SK-N-SH treated with all-trans-retinoic acid at 6 μM for 48 hours (cell line): ENCODE results near the gene RTP5.
"Not testable (repeated sequence)": the region's sequence is repeated elsewhere in the genome, so short reads cannot be mapped to it uniquely, and the experiment has no call there.

Source experiments
- ATAC-seq: fragments of 200-7000 bp; cut with Tn5 transposase; 3 replicates; pipeline ENCODE4 v1.9.1; 2020; ENCODE audit warnings: mild to moderate bottlenecking, moderate library complexity
- ARNTL ChIP-seq: fragments of 450-650 bp; formaldehyde crosslinking; IDR thresholded peaks from 2 replicates; pipeline ENCODE4 v1.5.0; 2020; ENCODE audit warnings: low read depth, mild to moderate bottlenecking, moderate library complexity, borderline replicate concordance
- BACH2 ChIP-seq: fragments of 250-450 bp; sonication (Bioruptor Pico); IDR thresholded peaks from 2 replicates; pipeline ENCODE4 v1.9.0; 2021; ENCODE audit warnings: mild to moderate bottlenecking, borderline replicate concordance
- CREB5 ChIP-seq: fragments of 250-450 bp; sonication (Bioruptor Pico); IDR thresholded peaks from 2 replicates; pipeline ENCODE4 v1.5.1; 2020; ENCODE audit warnings: low read depth, mild to moderate bottlenecking, moderate library complexity
- CSDC2 ChIP-seq: fragments of 250-450 bp; sonication (Bioruptor Pico); IDR thresholded peaks from 2 replicates; pipeline ENCODE4 v1.5.0; 2020; ENCODE audit warnings: mild to moderate bottlenecking, moderate library complexity
- CSRNP3 ChIP-seq: fragments of 250-450 bp; sonication (Bioruptor Pico); IDR thresholded peaks from 2 replicates; pipeline ENCODE4 v1.5.1; 2021; ENCODE audit warnings: mild to moderate bottlenecking, moderate library complexity
- ESRRG ChIP-seq: fragments of 250-450 bp; sonication (Bioruptor Pico); IDR thresholded peaks from 2 replicates; pipeline ENCODE4 v1.6.1; 2021; ENCODE audit warnings: mild to moderate bottlenecking
- GLIS3 ChIP-seq: fragments of 250-450 bp; sonication (Bioruptor Pico); IDR thresholded peaks from 2 replicates; pipeline ENCODE4 v1.5.0; 2020; ENCODE audit warnings: mild to moderate bottlenecking, moderate library complexity
- ISL1 ChIP-seq: fragments of 250-450 bp; sonication (Bioruptor Pico); IDR thresholded peaks from 2 replicates; pipeline ENCODE4 v2.1.2; 2022; ENCODE audit warnings: mild to moderate bottlenecking, moderate library complexity
- OSR1 ChIP-seq: fragments of 250-450 bp; sonication (Bioruptor Pico); IDR thresholded peaks from 2 replicates; pipeline ENCODE4 v1.8.0; 2022; ENCODE audit warnings: moderate library complexity, mild to moderate bottlenecking, inconsistent platforms
- PATZ1 ChIP-seq: fragments of 250-450 bp; sonication (Bioruptor Pico); IDR thresholded peaks from 2 replicates; pipeline ENCODE4 v1.8.0; 2020; ENCODE audit warnings: mild to moderate bottlenecking, moderate library complexity, borderline replicate concordance
- POU6F1 ChIP-seq: fragments of 250-450 bp; sonication (Bioruptor Pico); IDR thresholded peaks from 2 replicates; pipeline ENCODE4 v1.8.0; 2021; ENCODE audit warnings: low read depth, mild to moderate bottlenecking, moderate library complexity, borderline replicate concordance
- PPARA ChIP-seq: fragments of 250-450 bp; sonication (Bioruptor Pico); IDR thresholded peaks from 2 replicates; pipeline ENCODE4 v1.5.0; 2020; ENCODE audit warnings: mild to moderate bottlenecking, borderline replicate concordance
- RARB ChIP-seq: fragments of 250-450 bp; sonication (Bioruptor Pico); IDR thresholded peaks from 2 replicates; pipeline ENCODE4 v1.8.0; 2021; ENCODE audit warnings: mild to moderate bottlenecking, moderate library complexity
- SNAI2 ChIP-seq: fragments of 250-450 bp; sonication (Bioruptor Pico); IDR thresholded peaks from 2 replicates; pipeline ENCODE4 v1.5.0; 2020; ENCODE audit warnings: mild to moderate bottlenecking, moderate library complexity
- TCF4 ChIP-seq: fragments of 250-450 bp; sonication (Bioruptor Pico); IDR thresholded peaks from 2 replicates; pipeline ENCODE4 v1.8.0; 2021; ENCODE audit warnings: mild to moderate bottlenecking, moderate library complexity, borderline replicate concordance
- TOX ChIP-seq: fragments of 250-450 bp; sonication (Bioruptor Pico); IDR thresholded peaks from 2 replicates; pipeline ENCODE4 v1.8.0; 2021; ENCODE audit warnings: mild to moderate bottlenecking, moderate library complexity, borderline replicate concordance
- TSHZ2 ChIP-seq: fragments of 250-450 bp; sonication (Bioruptor Pico); IDR thresholded peaks from 2 replicates; pipeline ENCODE4 v1.5.0; 2020; ENCODE audit warnings: mild to moderate bottlenecking, moderate library complexity
- ZC3H10 ChIP-seq: fragments of 250-450 bp; sonication (Bioruptor Pico); IDR thresholded peaks from 2 replicates; pipeline ENCODE4 v1.5.1; 2021; ENCODE audit warnings: mild to moderate bottlenecking, moderate library complexity
- ZFP30 ChIP-seq: fragments of 450-650 bp; formaldehyde crosslinking; IDR thresholded peaks from 2 replicates; pipeline ENCODE4 v1.5.0; 2022; ENCODE audit warnings: mild to moderate bottlenecking, moderate library complexity
- ZNF565 ChIP-seq: fragments of 450-650 bp; formaldehyde crosslinking; conservative IDR thresholded peaks from 2 replicates; pipeline ENCODE4 v1.5.0; 2020; ENCODE audit warnings: low read depth, mild to moderate bottlenecking, moderate library complexity
- ZNF70 ChIP-seq: fragments of 450-650 bp; formaldehyde crosslinking; IDR thresholded peaks from 2 replicates; pipeline ENCODE4 v1.5.0; 2020; ENCODE audit warnings: mild to moderate bottlenecking, moderate library complexity
- ZNF8 ChIP-seq: fragments of 450-650 bp; formaldehyde crosslinking; IDR thresholded peaks from 2 replicates; pipeline ENCODE4 v1.5.0; 2020; ENCODE audit warnings: mild to moderate bottlenecking, moderate library complexity

The RTP5 gene

GRCh38 chr2:241906826-241907570 is 37.5 kb downstream of the RTP5 start:
- ATAC-seq: no peak
- TF ChIP-seq ZNF70 (no peak), TOX (CRISPR knock-in tag) (no peak), PATZ1 (CRISPR knock-in tag) (no peak), ARNTL (no peak), GLIS3 (CRISPR knock-in tag) (no peak), RARB (CRISPR knock-in tag) (no peak), OSR1 (CRISPR knock-in tag) (no peak), BACH2 (CRISPR knock-in tag) (no peak), ZNF565 (CRISPR knock-in tag) (no peak), PPARA (CRISPR knock-in tag) (no peak)

- not testable (repeated sequence) for ATAC-seq
Measured at GRCh38 chr2:241907831-241908230, 38.3 kb downstream of the RTP5 start.

GRCh38 chr2:241908686-241909420 is 39.3 kb downstream of the RTP5 start:
- no peak for ATAC-seq

GRCh38 chr2:241909769-241910168 is 40.2 kb downstream of the RTP5 start:
- TF ChIP-seq ZNF70 (no peak), PPARA (CRISPR knock-in tag) (no peak), GLIS3 (CRISPR knock-in tag) (no peak), ZC3H10 (CRISPR knock-in tag) (no peak), TCF4 (CRISPR knock-in tag) (no peak), ARNTL (no peak), ZFP30 (no peak), RARB (CRISPR knock-in tag) (no peak), CSRNP3 (CRISPR knock-in tag) (no peak), CREB5 (no peak), POU6F1 (no peak), TSHZ2 (no peak), ESRRG (CRISPR knock-in tag) (no peak)
- ATAC-seq: no peak

More at GRCh38 chr2:241908686-241909420, 39.3 kb downstream of the RTP5 start:
- no peak for TF ChIP-seq ZNF70
- TF ChIP-seq ISL1 (CRISPR knock-in tag): no peak
- no peak for TF ChIP-seq OSR1 (CRISPR knock-in tag)
- no peak for TF ChIP-seq CSDC2
- no peak for TF ChIP-seq POU6F1
- TF ChIP-seq ZNF8 (CRISPR knock-in tag): no peak
- no peak for TF ChIP-seq TCF4 (CRISPR knock-in tag)
- TF ChIP-seq ZC3H10 (CRISPR knock-in tag): no peak
- no peak for TF ChIP-seq SNAI2 (CRISPR knock-in tag)
